Body of pancreas (tissue), 4 donors: ENCODE measurements around the gene DHX8.

Source experiments
- CTCF ChIP-seq, 7 experiments: fragments of 450-650 bp in 4 of 7; fragments of 200-600 bp in 3 of 7; sonication (generic) in 3 of 7; IDR thresholded peaks; one replicate each; pipeline ENCODE4 v1.5.1; 2016 to 2019; ENCODE audit warnings: antibody characterized with exemption in 7 of 7
- POLR2A ChIP-seq, 3 donors: fragments of 450-650 bp; IDR thresholded peaks; one replicate each; pipeline ENCODE4 v1.6.1; 2016; ENCODE audit warnings: antibody characterized with exemption in 3 of 3, mild to moderate bottlenecking in 2 of 3

GRCh38 chr17:43517615-43518386 is 34.0 kb downstream of the DHX8 start:
- TF ChIP-seq POLR2A (IDR thresholded peaks at IDR 0.05) = no peak
- no peak for TF ChIP-seq CTCF (IDR thresholded peaks at IDR 0.05)
